Stimulated activated naive CD8-positive, alpha-beta T cell treated with anti-CD3 and anti-CD28 coated beads, Interleukin-15, Interleukin-2, amounts not matched to agents 100 ng/mL and 50 ng/mL, for 24 hours (primary cell): Measurements from ENCODE around the gene SULF2.

Experiments
- H3K27ac Mint-ChIP-seq: one replicate; pipeline ENCODE4 v1.8.0; 2021; ENCODE audit warnings: mild to moderate bottlenecking, mixed read lengths
- H3K27me3 Mint-ChIP-seq: one replicate; pipeline ENCODE4 v1.8.0; 2021; ENCODE audit warnings: mixed read lengths
- H3K36me3 Mint-ChIP-seq: one replicate; pipeline ENCODE4 v1.8.0; 2021; ENCODE audit warnings: low read depth, mixed read lengths
- H3K4me1 Mint-ChIP-seq: one replicate; pipeline ENCODE4 v1.8.0; 2021; ENCODE audit warnings: low read depth, mixed read lengths
- H3K4me3 Mint-ChIP-seq: one replicate; pipeline ENCODE4 v1.8.0; 2021; ENCODE audit warnings: mild to moderate bottlenecking, mixed read lengths
- H3K9me3 Mint-ChIP-seq: one replicate; pipeline ENCODE4 v1.8.0; 2021; ENCODE audit warnings: mixed read lengths

The SULF2 gene

DNA sequence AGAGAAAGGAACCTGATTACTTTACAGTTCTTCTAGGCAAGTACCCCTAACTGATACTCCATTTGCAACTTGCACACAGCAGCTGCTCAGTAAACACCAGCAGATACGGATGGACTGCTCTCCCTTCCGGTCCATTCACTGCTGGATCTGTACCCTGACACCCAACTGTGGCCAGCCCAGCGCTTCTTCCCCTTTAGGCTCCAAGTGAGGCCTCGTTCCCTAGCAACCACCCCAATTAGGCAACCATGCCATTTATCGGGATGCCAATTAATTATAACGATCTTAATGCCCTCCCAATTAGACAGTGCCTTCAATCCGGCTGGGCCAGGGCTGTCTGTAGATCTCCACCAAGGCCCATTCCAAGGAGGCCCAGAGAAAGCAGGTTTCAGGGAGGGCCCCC, 3.2 kb downstream of the SULF2 start:
- peaks cover 17% of the 10 kb centered on the region for H3K4me1 Mint-ChIP-seq
- no peak overlapping the region for H3K27ac Mint-ChIP-seq
- H3K4me3 Mint-ChIP-seq, result no peak overlapping the region
- no peaks in the 10 kb centered on the region for H3K36me3 Mint-ChIP-seq
- peaks cover 42% of the 10 kb centered on the region for H3K27me3 Mint-ChIP-seq
- H3K9me3 Mint-ChIP-seq, result peaks cover 2% of the 10 kb centered on the region

DNA sequence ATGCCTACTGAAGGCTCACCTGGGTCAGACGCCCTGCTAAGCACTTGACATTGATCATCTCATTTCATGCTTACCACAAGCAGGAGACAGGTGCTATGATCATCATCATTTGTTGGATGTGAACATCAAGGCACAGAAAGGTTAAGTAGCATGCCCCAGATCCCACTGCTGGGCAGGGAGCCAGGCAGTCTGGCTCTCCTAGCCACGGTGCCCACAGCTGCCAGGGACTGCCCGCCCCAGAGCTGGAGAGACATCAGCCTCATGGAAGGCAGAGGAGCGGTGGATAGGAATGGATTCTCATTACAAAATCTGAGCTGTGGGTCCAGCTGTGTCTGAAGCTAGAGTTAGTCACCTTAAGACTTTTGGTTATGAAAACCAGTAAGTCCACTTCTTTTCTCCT, 3.6 kb downstream of the SULF2 start:
- H3K27me3 Mint-ChIP-seq, result peaks cover 37% of the 10 kb centered on the region
- H3K4me3 Mint-ChIP-seq, result no peak overlapping the region
- peaks cover 5% of the 10 kb centered on the region for H3K9me3 Mint-ChIP-seq
- H3K4me1 Mint-ChIP-seq, result peaks cover 17% of the 10 kb centered on the region
- no peaks in the 10 kb centered on the region for H3K36me3 Mint-ChIP-seq
- no peak overlapping the region for H3K27ac Mint-ChIP-seq

DNA sequence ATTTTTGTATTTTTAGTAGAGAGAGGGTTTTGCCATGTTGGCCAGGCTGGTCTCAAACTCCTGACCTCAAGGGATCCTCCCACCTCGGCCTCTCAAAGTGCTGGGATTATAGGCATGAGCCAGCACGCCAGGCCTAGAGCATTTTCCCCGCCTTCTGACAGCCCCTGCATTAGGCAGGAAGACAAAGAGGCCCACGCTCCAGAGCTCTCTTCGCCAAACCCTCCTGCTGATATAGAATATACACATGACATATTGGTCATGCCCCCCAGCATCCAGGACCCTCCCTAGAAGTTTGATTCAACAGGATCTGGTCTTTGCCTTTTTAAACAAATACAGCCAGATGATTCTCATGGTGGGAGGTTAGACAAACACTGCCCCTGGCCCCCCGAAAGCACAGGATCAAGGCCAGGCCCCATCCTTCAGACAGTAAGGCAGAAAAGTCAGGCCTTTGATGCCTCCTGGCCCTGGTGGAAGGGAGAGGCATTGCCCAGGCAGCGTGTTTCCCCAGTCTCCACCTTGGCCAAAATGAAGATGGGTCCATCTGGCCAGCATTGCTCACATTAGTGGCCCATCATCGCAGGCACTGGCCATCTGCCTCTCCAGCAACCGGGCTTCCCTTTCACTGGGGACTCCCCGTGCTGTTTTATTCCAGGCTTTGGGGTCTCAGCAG, 4.4 kb downstream of the SULF2 start:
- peaks cover 9% of the 10 kb centered on the region for H3K4me1 Mint-ChIP-seq
- no peak overlapping the region for H3K4me3 Mint-ChIP-seq
- peaks cover 34% of the 10 kb centered on the region for H3K27me3 Mint-ChIP-seq

DNA sequence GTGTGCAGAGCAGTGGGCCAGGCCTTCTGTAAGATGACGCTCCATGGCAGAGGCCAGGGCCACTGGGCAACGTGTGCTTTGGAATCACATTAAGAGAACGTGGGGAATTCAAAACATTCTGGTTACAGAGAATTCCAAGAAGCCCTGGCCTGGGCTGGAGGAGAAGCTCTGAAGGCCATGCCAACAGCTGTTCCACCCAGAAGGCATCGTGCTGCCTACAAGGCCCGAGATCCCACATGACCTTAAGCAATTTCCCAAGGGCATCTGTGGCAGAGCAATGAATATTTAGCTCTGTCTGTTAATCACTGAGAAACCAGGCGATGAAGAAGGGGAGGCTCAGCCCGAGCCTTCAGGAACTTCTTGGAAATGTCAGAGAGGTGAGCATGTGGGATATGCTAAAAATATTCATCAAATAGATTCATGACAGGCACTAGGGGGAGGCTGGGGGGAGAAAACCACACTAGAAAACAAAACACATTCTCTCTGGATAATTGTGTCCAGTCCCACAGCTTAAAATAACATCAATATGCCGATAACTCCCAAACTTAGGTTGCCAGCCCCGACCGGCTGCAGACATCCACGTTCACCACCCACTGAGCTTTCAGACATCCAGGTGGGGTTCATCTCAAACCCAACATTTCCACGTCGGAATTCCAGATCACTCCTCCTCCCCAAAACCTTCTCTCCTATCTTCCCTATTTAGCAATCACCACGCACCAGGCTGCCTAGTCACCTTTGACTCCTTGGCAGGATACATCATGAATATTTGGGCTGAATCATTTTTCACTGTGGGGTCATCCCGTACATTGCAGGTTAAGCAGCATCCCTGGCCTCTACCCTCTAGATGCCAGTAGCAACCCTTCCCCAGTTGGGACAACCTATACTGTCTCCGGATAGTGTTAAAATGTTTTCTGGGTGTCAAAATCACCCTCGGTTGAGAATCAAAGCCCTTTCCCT, 6.6 kb downstream of the SULF2 start:
- Mint-ChIP-seq H3K27ac (no peak overlapping the region), H3K36me3 (no peaks in the 10 kb centered on the region), H3K4me3 (no peak overlapping the region), H3K9me3 (peaks cover 5% of the 10 kb centered on the region), H3K4me1 (no peaks in the 10 kb centered on the region), H3K27me3 (peaks cover 28% of the 10 kb centered on the region)

More for the DNA sequence above, 4.4 kb downstream of the SULF2 start:
- peaks cover 5% of the 10 kb centered on the region for H3K9me3 Mint-ChIP-seq
- H3K36me3 Mint-ChIP-seq, result no peaks in the 10 kb centered on the region
- no peak overlapping the region for H3K27ac Mint-ChIP-seq

DNA sequence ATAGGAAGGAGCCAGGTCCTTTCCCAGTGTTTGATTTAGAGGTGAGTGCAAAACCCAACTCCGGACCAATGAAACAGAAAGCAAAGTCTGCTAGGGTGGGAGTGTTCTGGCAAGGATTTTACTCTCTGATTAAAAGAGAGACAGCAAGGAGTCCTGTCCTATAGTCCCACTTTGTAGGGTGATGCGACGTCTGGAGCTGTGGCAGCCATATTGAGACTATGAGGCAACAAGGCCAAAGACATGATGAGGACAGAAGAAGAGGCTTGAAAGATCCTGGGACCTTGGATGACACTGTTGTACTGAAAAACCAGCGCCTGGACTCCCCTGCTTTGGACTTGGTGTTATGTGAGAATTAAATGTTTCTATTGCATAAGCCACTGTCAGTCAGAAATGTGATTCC, 8.1 kb downstream of the SULF2 start:
- peaks cover 5% of the 10 kb centered on the region for H3K9me3 Mint-ChIP-seq
- H3K36me3 Mint-ChIP-seq, result no peaks in the 10 kb centered on the region
- no peaks in the 10 kb centered on the region for H3K4me1 Mint-ChIP-seq
- no peak overlapping the region for H3K27ac Mint-ChIP-seq
- H3K27me3 Mint-ChIP-seq, result peaks cover 14% of the 10 kb centered on the region
- no peak overlapping the region for H3K4me3 Mint-ChIP-seq

DNA sequence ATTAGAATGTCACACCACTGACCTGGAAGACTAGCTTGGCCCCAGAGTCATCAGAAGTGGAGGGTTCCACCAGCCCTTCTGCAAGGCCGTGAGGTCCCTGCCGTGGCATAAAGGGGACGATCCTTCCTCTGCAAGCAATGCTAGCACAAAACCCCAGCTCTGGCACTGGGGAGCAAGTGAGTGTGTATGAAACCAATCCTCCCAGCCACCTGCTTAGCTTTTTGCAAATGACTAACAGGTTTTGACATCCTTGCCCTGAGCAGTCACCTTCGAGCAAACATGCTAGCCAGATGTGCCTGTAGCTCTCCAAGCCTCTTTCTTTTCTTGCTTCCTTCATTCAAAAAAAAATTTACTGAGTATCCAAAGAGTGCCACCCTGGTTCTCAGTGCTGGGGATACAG, 8.6 kb downstream of the SULF2 start:
- H3K4me1 Mint-ChIP-seq, result no peaks in the 10 kb centered on the region
- no peaks in the 10 kb centered on the region for H3K36me3 Mint-ChIP-seq
- peaks cover 5% of the 10 kb centered on the region for H3K9me3 Mint-ChIP-seq
- peaks cover 11% of the 10 kb centered on the region for H3K27me3 Mint-ChIP-seq
- no peak overlapping the region for H3K27ac Mint-ChIP-seq
- H3K4me3 Mint-ChIP-seq, result no peak overlapping the region

DNA sequence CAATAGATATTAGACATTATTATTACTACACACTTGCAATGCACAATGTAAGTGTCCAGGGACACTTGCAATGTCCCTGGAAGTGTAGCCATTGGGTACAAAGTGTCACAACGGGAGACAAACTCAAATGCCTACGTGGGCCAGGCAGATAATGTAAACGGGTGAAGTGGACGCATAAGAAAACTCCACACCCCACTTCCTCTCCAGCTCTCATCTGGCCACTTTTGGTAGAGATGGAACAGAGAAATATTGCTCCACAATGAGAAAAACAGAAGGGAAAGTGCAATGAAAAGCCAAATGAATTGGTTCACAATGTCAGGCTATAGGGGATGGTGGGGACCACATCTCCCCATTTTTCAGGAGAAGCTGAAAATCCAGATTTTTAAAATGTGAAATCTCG, 9.4 kb downstream of the SULF2 start:
- Mint-ChIP-seq H3K27me3 (peaks cover 11% of the 10 kb centered on the region), H3K36me3 (no peaks in the 10 kb centered on the region), H3K27ac (no peak overlapping the region), H3K9me3 (peaks cover 5% of the 10 kb centered on the region), H3K4me1 (no peaks in the 10 kb centered on the region), H3K4me3 (no peak overlapping the region)

DNA sequence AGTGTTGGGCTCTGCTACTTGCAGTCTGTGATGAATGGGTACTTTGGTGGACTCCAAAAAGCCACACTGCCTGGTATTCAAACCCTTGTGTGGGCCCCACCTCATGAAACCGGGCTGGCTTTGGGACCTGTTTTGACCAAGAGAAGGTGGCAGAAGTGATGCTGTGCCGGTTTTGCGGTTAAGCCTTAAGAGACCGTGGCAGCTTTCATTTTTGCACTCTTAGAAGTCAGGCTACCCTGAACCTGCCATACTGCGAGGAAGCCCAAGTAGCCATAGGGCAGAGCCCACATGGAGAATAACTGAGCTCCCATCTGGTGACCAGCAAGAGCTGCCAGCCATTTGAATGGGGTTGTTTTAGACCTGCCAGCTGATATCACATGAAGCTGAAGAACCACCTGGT, 10.2 kb downstream of the SULF2 start:
- Mint-ChIP-seq H3K36me3 (no peaks in the 10 kb centered on the region), H3K9me3 (peaks cover 5% of the 10 kb centered on the region), H3K27me3 (peaks cover 11% of the 10 kb centered on the region), H3K4me1 (no peaks in the 10 kb centered on the region), H3K27ac (no peak overlapping the region), H3K4me3 (no peak overlapping the region)

DNA sequence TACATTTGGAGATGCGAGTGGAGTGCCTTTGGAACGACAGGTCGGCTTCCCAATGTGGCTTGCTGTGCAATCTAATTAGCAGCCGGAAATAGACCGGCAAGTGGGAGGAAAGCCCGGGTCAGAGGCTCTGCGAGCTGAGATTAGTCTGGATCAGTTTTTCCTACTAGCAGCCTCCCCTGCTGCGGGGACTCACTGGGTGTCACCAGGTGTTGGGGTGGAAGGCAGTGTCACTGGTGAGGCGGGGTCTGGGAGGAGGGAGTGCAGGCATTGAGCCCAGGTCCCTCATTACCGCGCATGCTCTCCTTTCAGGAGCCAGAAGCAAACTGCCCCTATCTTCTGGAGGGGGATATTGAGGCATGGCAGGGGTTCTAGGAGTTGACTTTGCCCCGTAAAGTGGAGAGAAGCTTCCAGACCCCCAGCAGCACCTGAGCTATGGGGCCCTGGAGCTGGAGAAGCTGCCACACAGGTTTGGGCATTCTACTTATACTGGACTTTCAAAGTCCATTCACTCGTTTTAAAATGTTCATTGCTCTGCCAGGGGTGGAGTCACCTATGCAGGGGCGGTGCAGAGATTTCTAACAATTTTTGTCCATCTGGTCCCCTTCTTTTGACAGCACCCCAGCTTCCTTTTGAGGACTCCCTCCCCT, 11.0 kb downstream of the SULF2 start:
- Mint-ChIP-seq H3K27me3 (peaks cover 11% of the 10 kb centered on the region), H3K27ac (no peak overlapping the region), H3K36me3 (no peaks in the 10 kb centered on the region)

DNA sequence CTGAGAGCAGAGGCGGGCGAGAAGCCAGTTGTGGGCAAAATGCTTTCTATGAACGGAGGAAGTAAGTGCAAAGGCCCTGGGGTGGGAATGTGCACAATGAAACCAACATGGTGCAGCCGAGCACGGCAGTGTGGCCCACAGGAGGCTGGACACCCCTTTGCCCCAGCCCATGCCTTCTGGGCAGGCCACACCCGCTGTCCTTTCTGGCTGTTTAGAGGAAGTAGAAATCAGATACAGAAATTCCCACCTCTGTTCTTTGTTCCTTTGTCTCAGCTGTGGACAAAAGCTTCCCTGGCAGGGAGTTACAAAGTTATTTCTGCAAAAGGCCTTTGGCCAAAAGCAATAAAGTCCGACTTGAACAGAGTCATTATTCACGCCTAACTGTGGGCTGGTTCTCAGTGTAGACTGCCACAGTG, 11.9 kb downstream of the SULF2 start:
- H3K4me3 Mint-ChIP-seq, result no peak overlapping the region

More for the DNA sequence above, 11.0 kb downstream of the SULF2 start:
- Mint-ChIP-seq H3K9me3 (peaks cover 5% of the 10 kb centered on the region), H3K4me3 (no peak overlapping the region), H3K4me1 (no peaks in the 10 kb centered on the region)

DNA sequence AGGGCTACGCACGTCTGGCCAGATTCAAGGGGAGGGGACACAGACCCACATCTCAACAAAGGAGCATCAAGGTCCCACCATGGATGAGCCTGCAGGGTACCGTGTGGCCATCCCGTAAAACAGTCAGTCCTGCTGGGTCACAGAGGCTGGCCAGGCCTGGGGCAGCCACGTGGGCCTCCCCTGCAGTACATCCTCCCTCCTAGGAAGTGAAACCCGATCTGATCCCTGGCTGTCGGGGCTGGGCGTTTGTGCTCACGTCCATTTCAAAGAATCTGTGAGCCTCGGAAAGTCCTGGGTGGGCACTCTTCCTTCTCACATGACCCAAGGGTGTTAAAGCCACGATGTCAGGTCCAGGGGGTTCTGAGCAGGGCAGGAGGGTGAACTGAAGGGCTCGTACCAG, 14.3 kb downstream of the SULF2 start:
- no peak overlapping the region for H3K27ac Mint-ChIP-seq
- H3K4me1 Mint-ChIP-seq, result no peaks in the 10 kb centered on the region
- no peak overlapping the region for H3K4me3 Mint-ChIP-seq
- H3K36me3 Mint-ChIP-seq, result no peaks in the 10 kb centered on the region
- H3K9me3 Mint-ChIP-seq, result no peaks in the 10 kb centered on the region
- peaks cover 7% of the 10 kb centered on the region for H3K27me3 Mint-ChIP-seq

More for the DNA sequence above, 11.9 kb downstream of the SULF2 start:
- H3K27me3 Mint-ChIP-seq, result peaks cover 11% of the 10 kb centered on the region
- H3K9me3 Mint-ChIP-seq, result peaks cover 5% of the 10 kb centered on the region
- H3K27ac Mint-ChIP-seq, result no peak overlapping the region
- H3K36me3 Mint-ChIP-seq, result no peaks in the 10 kb centered on the region
- no peaks in the 10 kb centered on the region for H3K4me1 Mint-ChIP-seq

DNA sequence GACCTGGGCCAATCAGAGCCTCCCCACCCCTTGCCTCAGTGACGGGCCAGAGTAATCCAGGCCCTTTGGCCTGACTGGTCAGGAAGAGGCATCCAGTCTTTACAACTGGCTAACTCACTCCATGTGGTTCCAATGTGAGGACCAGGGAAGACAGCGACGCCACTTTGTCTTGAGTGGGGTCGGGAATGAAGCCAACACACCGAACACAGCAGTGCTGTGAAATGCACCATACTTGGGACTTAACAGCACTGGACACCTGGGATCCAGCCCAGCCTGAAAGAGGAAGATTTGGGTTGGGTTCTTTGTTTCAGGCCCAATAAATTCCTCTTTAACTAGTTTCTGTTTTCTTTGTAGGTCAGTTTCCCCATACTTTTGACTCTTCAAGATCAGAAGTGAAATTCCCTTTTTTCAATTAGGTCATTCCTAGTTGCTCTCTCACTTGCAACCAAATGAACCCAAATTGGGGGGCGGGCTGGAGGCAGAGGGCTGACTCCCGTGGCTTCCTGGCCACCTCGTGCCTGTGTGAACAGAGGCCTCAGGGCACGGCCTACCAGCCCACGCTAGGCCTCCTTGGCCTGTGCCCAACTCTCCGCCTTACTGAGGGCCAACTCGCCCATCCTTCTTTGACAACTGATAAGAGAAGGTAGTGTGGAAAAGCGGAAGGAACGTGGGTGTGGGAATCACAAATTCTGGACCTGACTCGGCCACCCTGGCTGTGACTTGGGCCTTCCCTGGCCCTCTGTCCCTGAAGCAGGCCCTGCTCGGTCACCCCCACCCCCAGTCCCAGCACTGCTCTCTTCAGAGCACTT, 17.1 kb downstream of the SULF2 start:
- Mint-ChIP-seq H3K36me3 (no peaks in the 10 kb centered on the region), H3K4me1 (no peaks in the 10 kb centered on the region), H3K4me3 (no peak overlapping the region), H3K9me3 (no peaks in the 10 kb centered on the region), H3K27me3 (peaks cover 1% of the 10 kb centered on the region), H3K27ac (no peak overlapping the region)

DNA sequence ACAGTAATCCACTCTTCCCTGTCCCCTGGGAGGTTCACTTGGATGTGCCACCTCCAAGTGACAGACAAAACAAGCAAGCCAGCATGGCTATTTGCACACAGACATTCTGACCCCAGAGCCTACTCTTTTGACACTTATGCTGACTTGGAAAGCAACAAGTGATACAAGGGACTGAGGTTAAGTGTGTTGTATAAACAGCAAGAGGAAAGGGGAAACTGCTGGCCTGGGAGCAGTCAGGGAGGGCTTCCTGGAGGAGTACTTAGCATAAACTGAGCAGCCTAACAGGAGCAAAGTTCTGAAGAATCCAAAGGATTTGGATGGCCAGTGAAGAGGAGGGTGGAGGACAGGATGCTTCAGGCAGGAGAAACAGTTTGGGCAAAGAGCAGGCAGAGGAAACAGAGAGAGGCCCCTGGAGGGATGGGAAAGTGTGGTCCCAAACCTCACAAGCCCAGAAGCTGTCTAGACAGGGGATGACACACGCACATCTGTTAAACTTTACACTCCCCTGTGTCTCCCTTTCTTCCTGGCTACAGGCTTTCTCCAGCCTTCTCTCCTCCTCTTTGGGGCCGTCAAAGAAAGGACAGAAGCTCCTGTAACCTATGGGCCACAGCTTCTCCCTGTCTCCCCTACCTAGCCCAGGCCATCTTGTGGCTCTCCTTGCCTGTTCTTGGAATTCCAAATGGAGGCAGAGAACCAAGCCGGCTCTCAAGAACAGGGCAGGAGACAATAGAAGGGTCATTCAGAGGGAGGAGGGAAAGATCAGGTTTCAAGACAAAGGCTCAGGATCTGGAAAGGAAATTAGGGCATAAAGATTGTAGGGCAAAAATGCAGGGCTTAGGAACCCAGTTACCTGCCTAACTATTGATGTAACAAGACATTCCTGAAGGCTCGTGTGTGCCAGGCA, 19.3 kb downstream of the SULF2 start:
- no peaks in the 10 kb centered on the region for H3K36me3 Mint-ChIP-seq
- H3K27me3 Mint-ChIP-seq, result peaks cover 10% of the 10 kb centered on the region
- no peaks in the 10 kb centered on the region for H3K4me1 Mint-ChIP-seq
- H3K4me3 Mint-ChIP-seq, result no peak overlapping the region
- H3K27ac Mint-ChIP-seq, result no peak overlapping the region
- H3K9me3 Mint-ChIP-seq, result no peaks in the 10 kb centered on the region

DNA sequence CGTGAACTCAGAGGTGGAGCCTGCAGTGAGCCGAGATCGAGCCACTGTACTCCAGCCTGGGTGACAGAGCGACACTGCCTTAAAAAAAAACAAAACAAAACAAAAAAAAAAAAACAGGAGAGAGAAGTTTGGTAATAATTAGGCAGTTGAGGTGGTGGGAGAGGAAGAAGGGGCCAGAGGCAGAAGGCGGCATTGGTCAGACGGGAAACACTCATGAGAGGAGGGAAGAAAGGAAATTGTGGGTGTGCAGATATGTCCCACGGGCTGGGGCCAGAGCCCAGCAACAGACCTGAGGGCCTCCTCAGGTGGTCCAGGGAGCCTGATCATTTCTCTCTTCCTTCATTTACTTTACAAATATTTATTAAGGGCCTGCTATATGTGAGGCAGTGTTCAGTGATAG, 20.0 kb downstream of the SULF2 start:
- H3K4me3 Mint-ChIP-seq, result no peak overlapping the region
- H3K9me3 Mint-ChIP-seq, result no peaks in the 10 kb centered on the region

More for the DNA sequence above, 20.0 kb downstream of the SULF2 start:
- Mint-ChIP-seq H3K27ac (peak overlapping the region; percentile 40), H3K36me3 (no peaks in the 10 kb centered on the region), H3K27me3 (peaks cover 17% of the 10 kb centered on the region), H3K4me1 (no peaks in the 10 kb centered on the region)
